PC-3 (cell line): ENCODE measurements around the gene SMOC2. TPM values are rescaled to one million over a fixed set of nuclear protein-coding genes. Genes with fewer than 3 reads are reported as not detected.

Experiments
- ATAC-seq: fragments of 200-7000 bp; cut with Tn5 transposase; 2 replicates; pipeline ENCODE4 v1.9.1; 2020; ENCODE audit warnings: mild to moderate bottlenecking, moderate library complexity
- BruUV-seq: library from RNA; stranded (reverse); fragments of 400-500 nt; replicated peaks from 2 replicates; lab custom pipeline; 2021; lab: Mats Ljungman, UMichigan
- CTCF ChIA-PET: fragments of 300-600 bp; sonication (Branson Sonifier 250); formaldehyde crosslinking; loops from one replicate; lab custom pipeline; 2022; ENCODE audit warnings: antibody characterized with exemption; lab: Charles Lee
- POLR2A ChIA-PET: fragments of 300-600 bp; sonication (Branson Sonifier 250); formaldehyde crosslinking; loops from one replicate; lab custom pipeline; 2022; ENCODE audit warnings: antibody characterized with exemption; ENCODE audit not compliant: unreplicated experiment; lab: Charles Lee
- DNase-seq: peaks from one replicate; pipeline ENCODE4 v3.0.0-alpha.2; 2015
- H2AFZ ChIP-seq: fragments of 300-600 bp; sonication (generic); 2 replicates; pipeline ENCODE4 v1.6.0; 2016; ENCODE audit warnings: antibody characterized with exemption, low read length
- H3F3A ChIP-seq: fragments of 300-600 bp; sonication (generic); one replicate; pipeline ENCODE4 v1.6.0; 2017; ENCODE audit warnings: antibody characterized with exemption, low read length, control low read depth, mild to moderate bottlenecking; ENCODE audit not compliant: unreplicated experiment
- H3K27ac ChIP-seq: fragments of 300-600 bp; sonication (generic); 2 replicates; pipeline ENCODE4 v1.5.1; 2016; ENCODE audit warnings: mild to moderate bottlenecking, low read length
- H3K27me3 ChIP-seq: fragments of 300-600 bp; sonication (generic); 2 replicates; pipeline ENCODE4 v1.6.1; 2016; ENCODE audit warnings: low read length, mixed read lengths
- H3K36me3 ChIP-seq: fragments of 300-600 bp; sonication (generic); 2 replicates; pipeline ENCODE4 v1.6.1; 2016; ENCODE audit warnings: low read depth, mixed run types, low read length, mixed read lengths
- H3K4me1 ChIP-seq: fragments of 300-600 bp; sonication (generic); 2 replicates; pipeline ENCODE4 v1.5.1; 2016; ENCODE audit warnings: low read length; ENCODE audit not compliant: insufficient read depth
- H3K4me2 ChIP-seq: fragments of 300-600 bp; sonication (generic); 2 replicates; pipeline ENCODE4 v1.6.0; 2016; ENCODE audit warnings: low read length
- H3K4me3 ChIP-seq: fragments of 300-600 bp; sonication (generic); 2 replicates; pipeline ENCODE4 v1.5.1; 2016; ENCODE audit warnings: mild to moderate bottlenecking, low read length, mixed read lengths
- H3K79me2 ChIP-seq: fragments of 300-600 bp; sonication (generic); 2 replicates; pipeline ENCODE4 v1.6.1; 2017; ENCODE audit warnings: low read length, mixed read lengths
- H3K9ac ChIP-seq: fragments of 300-600 bp; sonication (generic); 2 replicates; pipeline ENCODE4 v1.6.0; 2016; ENCODE audit warnings: mild to moderate bottlenecking, low read length
- H3K9me2 ChIP-seq: fragments of 300-600 bp; sonication (generic); replicated peaks from 2 replicates; pipeline ENCODE4 v1.6.1; 2016; ENCODE audit warnings: mixed run types, low read length, mixed read lengths
- H3K9me3 ChIP-seq: fragments of 300-600 bp; sonication (generic); 2 replicates; pipeline ENCODE4 v1.6.1; 2016; ENCODE audit warnings: low read length, mixed read lengths
- H4K20me1 ChIP-seq: fragments of 300-600 bp; sonication (generic); 2 replicates; pipeline ENCODE4 v1.6.1; 2016; ENCODE audit warnings: low read length, mixed read lengths
- EZH2 ChIP-seq: fragments of 300-600 bp; sonication (generic); IDR thresholded peaks from one replicate; pipeline ENCODE4 v1.6.1; 2017; ENCODE audit warnings: antibody characterized with exemption, mild to moderate bottlenecking, low read length; ENCODE audit not compliant: unreplicated experiment
- EZH2phosphoT487 ChIP-seq: fragments of 300-600 bp; sonication (generic); IDR thresholded peaks from 2 replicates; pipeline ENCODE4 v1.6.1; 2018; ENCODE audit warnings: mild to moderate bottlenecking, antibody characterized with exemption, low read length, borderline replicate concordance
- intact Hi-C: fragments of 100-400 bp; cut with micrococcal nuclease; formaldehyde crosslinking; loops from 2 replicates; pipeline ENCODE4 v1.9.0; 2023
- total RNA-seq: library from RNA; depleted of rRNA; stranded (reverse); fragments of >200 nt; gene quantifications from 2 replicates; pipeline ENCODE4 v1.2.3, GENCODE V29; 2014; rRNA removed
- TF ChIP-seq, protein P1 (sequence below): fragments of 300-600 bp; sonication (generic); conservative IDR thresholded peaks from 2 replicates; pipeline ENCODE4 v1.5.1; 2017; ENCODE audit warnings: antibody characterized with exemption, low read depth, mild to moderate bottlenecking, low read length

SMOC2 gene
- total RNA-seq, 1 experiment from 2014 or later, result not detected

DNA sequence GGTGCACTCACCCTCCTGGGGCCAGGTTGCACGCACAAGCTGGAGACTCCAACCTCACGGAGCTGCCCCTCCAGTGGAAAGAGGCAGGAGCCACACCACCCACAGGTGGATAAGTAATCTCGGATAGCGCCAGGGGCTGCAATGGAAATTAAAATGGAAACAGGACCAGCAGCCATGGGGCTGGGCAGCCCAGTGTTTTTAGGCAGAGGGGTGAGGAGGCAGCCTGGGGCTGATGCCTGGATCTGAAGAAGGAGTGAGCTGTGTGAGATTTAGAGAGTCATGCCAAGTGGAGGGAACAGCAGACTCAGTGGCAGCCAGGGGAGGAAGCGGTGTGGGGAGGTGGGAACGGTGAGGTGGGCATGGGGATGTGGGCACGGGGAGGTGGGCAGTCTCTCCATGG, 275.6 kb downstream of the SMOC2 start:
- TF ChIP-seq EZH2phosphoT487 (no peak), EZH2 (no peak)
- TF ChIP-seq, protein P1, sequence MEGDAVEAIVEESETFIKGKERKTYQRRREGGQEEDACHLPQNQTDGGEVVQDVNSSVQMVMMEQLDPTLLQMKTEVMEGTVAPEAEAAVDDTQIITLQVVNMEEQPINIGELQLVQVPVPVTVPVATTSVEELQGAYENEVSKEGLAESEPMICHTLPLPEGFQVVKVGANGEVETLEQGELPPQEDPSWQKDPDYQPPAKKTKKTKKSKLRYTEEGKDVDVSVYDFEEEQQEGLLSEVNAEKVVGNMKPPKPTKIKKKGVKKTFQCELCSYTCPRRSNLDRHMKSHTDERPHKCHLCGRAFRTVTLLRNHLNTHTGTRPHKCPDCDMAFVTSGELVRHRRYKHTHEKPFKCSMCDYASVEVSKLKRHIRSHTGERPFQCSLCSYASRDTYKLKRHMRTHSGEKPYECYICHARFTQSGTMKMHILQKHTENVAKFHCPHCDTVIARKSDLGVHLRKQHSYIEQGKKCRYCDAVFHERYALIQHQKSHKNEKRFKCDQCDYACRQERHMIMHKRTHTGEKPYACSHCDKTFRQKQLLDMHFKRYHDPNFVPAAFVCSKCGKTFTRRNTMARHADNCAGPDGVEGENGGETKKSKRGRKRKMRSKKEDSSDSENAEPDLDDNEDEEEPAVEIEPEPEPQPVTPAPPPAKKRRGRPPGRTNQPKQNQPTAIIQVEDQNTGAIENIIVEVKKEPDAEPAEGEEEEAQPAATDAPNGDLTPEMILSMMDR, result no peak
- no peaks in the 10 kb centered on the region for H3K9me2 ChIP-seq
- POLR2A ChIA-PET, result no interaction called here
- no peaks in the 10 kb centered on the region for H3K4me1 ChIP-seq
- no peak overlapping the region for H2AFZ ChIP-seq
- H4K20me1 ChIP-seq, result no peaks in the 10 kb centered on the region
- intact Hi-C loops, result no loop called here
- CTCF ChIA-PET, result no interaction called here
- H3K9ac ChIP-seq, result no peak overlapping the region
- no peak overlapping the region for H3K4me3 ChIP-seq
- no peak for ATAC-seq
- H3K79me2 ChIP-seq, result no peaks in the 10 kb centered on the region
- no peaks in the 10 kb centered on the region for H3K36me3 ChIP-seq
- no peak overlapping the region for H3K27ac ChIP-seq
- no peak overlapping the region for H3K4me2 ChIP-seq
- no peaks in the 10 kb centered on the region for H3K27me3 ChIP-seq
- no TSS peak for BruUV-seq
- no peak for DNase-seq
- H3F3A ChIP-seq, result no peaks in the 10 kb centered on the region
- H3K9me3 ChIP-seq, result no peaks in the 10 kb centered on the region

DNA sequence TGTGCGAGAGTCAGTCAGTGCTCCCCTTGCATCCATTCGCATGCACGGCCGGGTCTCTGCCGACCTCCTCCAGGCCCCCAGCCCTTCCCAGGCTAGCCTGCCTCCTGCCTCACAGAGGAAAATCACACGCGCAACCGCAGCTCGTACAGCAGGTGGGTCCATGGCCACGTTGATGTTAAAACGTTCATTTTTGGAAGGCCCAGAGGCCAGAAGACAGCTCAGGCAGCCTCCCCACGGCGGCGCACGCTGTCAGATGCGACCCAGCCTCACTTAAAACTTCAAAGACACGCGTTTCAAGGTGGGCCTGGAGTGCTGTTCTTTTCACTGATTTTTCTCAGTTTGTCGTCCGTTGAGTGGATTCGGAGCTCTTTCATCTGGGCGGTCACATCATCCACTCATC, 276.5 kb downstream of the SMOC2 start:
- Histone ChIP-seq H3K79me2 (no peaks in the 10 kb centered on the region), H3K4me2 (no peak overlapping the region), H3K9ac (no peak overlapping the region), H3K9me3 (no peaks in the 10 kb centered on the region), H2AFZ (no peak overlapping the region), H3K27ac (no peak overlapping the region), H3K27me3 (no peaks in the 10 kb centered on the region), H3K4me1 (no peaks in the 10 kb centered on the region), H3F3A (no peaks in the 10 kb centered on the region), H4K20me1 (no peaks in the 10 kb centered on the region), H3K4me3 (no peak overlapping the region), H3K36me3 (no peaks in the 10 kb centered on the region), H3K9me2 (no peaks in the 10 kb centered on the region)
- no TSS peak for BruUV-seq
- CTCF ChIA-PET, result no interaction called here
- DNase-seq (no peak), ATAC-seq (no peak)
- intact Hi-C loops, result no loop called here
- POLR2A ChIA-PET, result no interaction called here
- TF ChIP-seq, protein P1, result no peak
- TF ChIP-seq EZH2 (no peak), EZH2phosphoT487 (no peak)

Other genes with a start within 250 kb of the SMOC2 start
- gene DACT2, start 121.4 kb upstream of the SMOC2 start, total RNA-seq, result not detected in 2 replicates